HG03135 (cell line): Measurements from ENCODE around the gene PYGO2.
A peak's percentile ranks its signal among the peaks of the same experiment; 100 is the strongest.
"Not testable (repeated sequence)": the region's sequence is repeated elsewhere in the genome, so short reads cannot be mapped to it uniquely, and the experiment has no call there.

Experiments
- ATAC-seq: cut with Tn5 transposase; IDR thresholded peaks from one replicate; pipeline ENCODE4 v1.9.1; 2021; ENCODE audit warnings: mild to moderate bottlenecking, moderate library complexity; ENCODE audit not compliant: unreplicated experiment

The PYGO2 gene

GRCh38 chr1:154982897-154983648 is 21.5 kb upstream of the PYGO2 start, which contains the start of gene FLAD1:
Gene FLAD1, plus strand, starts transcription at chr1:154983344. Its CDS starts 351 bp downstream, at chr1:154983695.
- peak; percentile 97 for ATAC-seq

- ATAC-seq = no peak
These were observed 20.8 kb upstream of the PYGO2 start for GRCh38 chr1:154982341-154982740.

GRCh38 chr1:154978360-154978759 is 16.8 kb upstream of the PYGO2 start:
- ATAC-seq = no peak

- ATAC-seq = not testable (repeated sequence)
These were observed 16.2 kb upstream of the PYGO2 start for GRCh38 chr1:154977762-154978161.

DNA sequence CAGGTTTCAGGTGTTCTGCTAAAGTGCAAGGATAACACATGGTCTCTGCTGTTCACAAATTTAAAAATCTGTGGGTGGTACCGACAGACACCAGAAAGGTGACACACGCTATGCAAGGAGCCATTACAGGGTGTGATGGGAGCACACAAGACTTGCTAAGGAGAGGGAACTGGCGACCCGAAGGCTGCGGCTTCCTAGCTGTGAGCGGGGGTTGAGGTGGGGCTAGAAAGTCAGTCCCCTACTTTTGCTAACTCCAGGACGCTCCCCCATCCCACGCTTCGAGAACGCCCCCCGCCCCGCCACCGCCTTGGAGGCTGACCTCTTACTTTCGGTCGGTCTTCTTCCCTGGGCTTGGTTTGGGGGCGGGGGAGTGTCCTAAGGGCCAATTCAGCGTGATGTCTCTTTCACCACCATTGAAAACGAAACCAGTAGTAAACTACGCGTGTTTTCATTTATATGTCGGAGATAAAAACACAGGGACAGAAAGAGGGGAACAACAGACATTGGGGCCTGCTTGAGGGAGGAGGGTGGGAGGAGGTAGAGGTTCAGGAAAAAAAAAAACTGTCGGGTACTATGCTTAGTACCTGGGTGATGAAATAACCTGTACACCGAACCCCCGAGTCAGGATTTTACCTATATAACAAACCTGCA is 14.0 kb upstream of the PYGO2 start:
- ATAC-seq = no peak

DNA sequence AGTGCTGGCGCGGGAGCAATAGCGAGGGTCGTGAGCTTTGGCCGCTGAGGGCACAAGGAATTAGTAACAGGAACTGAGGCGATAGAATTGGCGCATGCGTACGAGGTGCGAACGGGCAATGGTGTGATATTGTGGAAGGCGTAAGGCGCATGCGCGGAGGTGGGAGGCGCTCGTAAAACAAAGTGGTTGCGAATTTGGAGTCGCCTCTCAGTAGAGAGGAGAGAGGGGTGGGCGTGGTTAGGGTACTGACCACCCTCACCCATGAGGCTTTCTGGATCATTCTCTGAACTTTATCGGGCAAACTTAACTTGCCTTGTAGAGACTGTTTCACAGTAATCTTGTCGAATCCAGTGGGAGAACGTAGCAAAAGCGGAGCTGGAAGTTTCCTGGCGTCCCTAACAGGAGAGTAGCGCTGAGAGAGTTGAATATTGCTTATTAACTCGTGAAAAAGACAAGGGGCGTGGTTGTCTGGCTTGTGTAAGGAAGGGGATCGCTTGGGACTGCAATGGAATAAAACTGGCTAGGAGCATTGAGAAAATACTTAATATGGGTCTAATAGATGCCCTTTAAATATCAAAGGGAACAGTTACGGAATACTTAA is 13.3 kb upstream of the PYGO2 start:
- ATAC-seq = peak; percentile 43

DNA sequence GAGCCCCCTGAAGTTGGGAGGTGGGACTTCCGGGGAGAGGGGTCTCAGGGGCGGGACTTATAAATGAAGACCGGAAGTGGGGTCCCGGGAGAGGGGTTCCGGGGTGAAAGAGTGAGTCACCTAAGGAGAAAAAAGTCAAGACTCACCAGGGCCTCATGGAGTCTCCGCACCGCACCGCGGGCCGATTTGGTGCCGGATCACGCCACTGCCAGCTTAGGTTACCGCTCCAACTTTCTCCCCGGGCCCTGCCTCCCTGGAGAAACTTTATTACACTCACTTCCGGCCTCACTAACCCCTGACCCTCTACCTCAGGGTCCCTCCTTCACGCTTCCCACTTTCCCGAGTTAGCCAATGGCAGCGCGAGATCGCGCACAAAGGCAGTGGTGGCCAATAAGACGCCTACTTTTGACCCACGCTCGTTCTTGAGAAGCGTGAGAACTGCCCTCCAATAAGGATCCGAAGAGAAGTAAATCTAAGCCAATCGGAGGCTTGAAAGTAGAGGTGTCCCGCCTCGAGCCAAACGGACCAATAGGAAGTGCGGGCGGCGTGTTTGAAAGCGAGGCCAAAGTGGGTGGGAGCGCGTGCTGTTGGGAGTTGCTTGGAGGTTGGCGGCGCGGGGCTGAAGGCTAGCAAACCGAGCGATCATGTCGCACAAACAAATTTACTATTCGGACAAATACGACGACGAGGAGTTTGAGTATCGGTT is 12.7 kb upstream of the PYGO2 start, which contains the start of gene CKS1B:
CKS1B (plus strand) TSS at position 580 of the 706 bp plus-strand sequence; CDS start at position 645, 65 bp downstream.
- peak; percentile 76 for ATAC-seq

DNA sequence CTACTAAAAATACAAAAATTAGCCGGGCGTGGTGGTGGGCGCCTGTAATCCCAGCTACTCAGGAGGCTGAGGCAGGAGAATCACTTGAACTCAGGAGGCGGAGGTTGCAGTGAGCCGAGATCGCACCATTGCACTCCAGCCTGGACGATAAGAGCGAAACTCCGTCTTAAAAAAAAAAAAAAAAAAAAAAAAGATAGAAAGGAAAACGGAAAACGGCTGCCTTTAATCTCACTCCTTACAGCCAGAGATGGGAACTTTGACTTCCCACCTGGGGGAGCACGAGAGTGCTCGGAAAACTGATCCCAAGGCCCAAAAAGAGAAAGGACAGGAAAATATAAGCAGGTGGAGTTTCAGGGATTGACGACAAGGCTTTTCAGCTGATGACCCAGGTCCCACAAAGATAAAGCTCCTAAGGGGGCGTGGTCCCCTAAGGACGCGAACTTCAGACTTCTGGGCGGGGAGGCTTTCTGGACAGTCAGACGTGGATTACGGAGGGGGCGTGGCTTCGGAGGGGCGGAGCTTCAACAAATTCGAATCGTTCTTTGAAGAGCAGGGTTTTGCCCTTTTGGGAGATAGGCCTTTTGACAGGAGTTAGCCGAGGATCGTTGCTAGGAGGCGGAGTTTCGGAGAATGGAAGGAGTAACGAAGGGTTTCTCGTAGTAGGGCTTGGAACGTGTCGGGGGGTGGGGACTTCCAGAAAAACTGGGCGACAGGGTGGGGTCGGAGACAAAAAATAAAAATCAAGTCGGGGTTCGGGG is 11.9 kb upstream of the PYGO2 start:
- peak; percentile 24 for ATAC-seq

- ATAC-seq = no peak
These were observed 11.1 kb upstream of the PYGO2 start for GRCh38 chr1:154972517-154973343.

DNA sequence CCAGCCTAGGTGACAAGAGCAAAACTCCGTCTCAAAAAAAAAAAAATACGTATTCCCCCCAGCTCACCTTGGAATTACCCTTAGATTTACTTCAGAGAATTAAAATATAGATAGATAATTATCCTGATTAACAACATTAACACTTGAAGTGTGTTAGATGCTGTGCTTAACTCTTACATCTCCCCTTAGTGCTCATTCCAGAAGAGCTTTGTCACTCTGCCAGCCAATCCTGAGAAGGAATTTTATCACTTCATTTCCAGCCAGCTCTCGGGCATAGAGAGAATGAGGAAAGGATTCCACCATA is 10.6 kb upstream of the PYGO2 start:
- no peak for ATAC-seq

- ATAC-seq = no peak
These were observed 9.9 kb upstream of the PYGO2 start for GRCh38 chr1:154971341-154971998.

DNA sequence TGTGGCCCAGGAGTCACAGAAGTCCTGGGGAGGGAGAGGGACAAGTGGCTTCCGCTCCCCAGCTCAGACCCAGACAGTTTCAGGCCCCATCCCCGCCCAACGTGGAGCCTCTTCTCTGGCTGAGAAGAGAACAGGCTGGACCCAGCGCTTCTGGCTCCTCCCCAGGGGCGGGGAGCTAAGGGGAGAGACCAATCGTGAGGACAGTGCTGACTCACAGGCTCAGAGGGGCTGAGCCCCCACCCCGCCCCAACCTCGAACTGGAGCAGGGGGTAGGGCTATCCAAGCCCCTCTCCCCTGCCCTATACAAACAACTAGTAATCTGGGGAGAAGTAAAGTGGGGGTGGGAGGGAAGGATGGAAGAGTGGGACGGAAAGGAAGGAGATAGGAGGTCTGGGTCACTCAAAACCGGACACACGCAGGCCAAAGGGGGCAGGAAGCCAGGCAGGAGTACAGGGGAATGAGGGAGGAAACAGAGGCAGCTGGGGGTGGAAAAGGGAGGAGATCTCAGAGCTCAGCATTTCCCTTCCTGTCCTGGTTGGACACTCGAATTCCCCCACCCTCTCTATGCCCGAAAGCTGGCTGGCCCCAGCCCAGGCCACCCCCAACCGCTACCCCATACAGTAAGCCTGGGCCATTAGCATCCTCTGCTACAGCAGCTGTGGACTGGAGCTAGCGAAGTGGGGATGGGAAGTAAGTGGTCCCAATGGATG is 9.2 kb upstream of the PYGO2 start, which contains the start of gene SHC1:
SHC1 (minus strand) TSS at position 117 of the 710 bp plus-strand sequence. CDS start 221 bp downstream, outside the sequence.
- ATAC-seq = no peak

DNA sequence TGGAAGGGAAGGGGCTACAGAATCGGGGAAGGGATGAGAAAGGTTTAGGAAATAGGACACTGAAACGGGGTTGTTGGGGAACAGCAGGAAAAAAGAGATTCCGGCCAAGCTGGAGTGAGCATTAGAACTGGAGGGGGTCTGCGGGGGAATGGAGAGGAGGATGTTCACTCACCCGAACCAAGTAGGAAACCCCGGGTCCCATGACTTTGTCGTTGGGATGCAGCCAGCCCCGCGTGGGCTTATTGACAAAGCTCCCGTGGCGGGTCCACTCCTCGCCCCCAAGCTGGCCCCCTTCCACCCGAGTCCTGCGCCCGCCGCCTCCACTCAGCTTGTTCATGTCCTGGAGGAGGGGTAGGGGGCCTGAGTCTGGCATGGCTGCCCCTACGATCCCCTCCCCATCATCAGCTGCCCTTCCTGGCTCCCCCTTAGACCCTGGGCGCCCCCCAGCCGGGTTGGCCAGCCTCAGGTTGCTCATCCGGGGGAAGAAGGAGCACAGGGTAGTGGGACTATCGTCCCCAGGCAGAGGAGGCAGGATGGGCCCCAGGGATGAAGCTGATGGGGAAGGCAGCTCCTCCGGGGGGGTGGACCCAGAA is 8.4 kb upstream of the PYGO2 start:
- no peak for ATAC-seq

GRCh38 chr1:154969246-154969645 is 7.7 kb upstream of the PYGO2 start:
- no peak for ATAC-seq

DNA sequence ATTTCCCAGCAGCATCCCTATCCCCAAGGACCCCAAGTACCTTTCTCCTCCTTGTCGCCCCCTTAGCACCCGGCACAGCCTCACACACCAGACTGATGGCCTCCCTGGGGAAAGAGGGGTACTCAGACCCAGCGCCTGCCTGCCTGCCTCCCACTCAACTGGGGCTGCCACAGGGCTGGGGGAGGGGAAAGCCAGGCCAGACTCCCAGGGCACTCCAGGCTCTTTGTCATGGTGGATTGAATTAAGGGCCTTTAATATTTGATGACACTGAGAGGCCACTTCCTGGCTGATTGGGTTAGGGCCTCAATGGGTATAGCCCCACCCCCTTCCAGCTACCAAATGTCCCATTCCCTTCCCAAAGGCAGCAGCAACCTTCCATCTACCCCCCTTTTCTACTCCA is 7.1 kb upstream of the PYGO2 start:
- no peak for ATAC-seq

- no peak for ATAC-seq
These were observed 5.9 kb upstream of the PYGO2 start for GRCh38 chr1:154967331-154967950.

DNA sequence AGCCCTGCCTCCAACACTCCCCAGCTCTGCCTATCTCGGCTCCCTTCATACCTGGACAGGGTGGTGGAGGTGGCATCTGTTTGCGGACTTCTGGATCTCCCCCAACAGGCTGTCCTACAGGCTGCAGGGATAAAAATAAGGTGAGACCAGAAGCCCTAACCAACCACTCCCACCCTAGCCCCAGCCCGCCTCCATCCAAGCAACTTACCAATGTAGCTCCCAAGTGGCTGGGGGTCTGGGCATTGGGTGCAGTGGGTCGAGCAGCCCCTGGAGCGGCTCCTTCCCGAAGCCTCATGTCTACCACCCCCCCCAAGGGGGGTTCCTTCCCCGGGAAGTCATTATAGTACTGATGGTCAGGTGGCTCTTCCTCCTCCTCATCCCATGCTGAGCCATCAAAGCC is 4.5 kb upstream of the PYGO2 start:
- no peak for ATAC-seq

GRCh38 chr1:154964359-154964758 is 2.8 kb upstream of the PYGO2 start:
- no peak for ATAC-seq
